ENCODE results near the gene SECTM1. TPM values are rescaled to one million over a fixed set of nuclear protein-coding genes. Genes with fewer than 3 reads are reported as not detected.
"Not testable (repeated sequence)": the region's sequence is repeated elsewhere in the genome, so short reads cannot be mapped to it uniquely, and the experiment has no call there.

The SECTM1 gene
- polyA plus RNA-seq, 1 experiment, result 34.4 TPM

DNA sequence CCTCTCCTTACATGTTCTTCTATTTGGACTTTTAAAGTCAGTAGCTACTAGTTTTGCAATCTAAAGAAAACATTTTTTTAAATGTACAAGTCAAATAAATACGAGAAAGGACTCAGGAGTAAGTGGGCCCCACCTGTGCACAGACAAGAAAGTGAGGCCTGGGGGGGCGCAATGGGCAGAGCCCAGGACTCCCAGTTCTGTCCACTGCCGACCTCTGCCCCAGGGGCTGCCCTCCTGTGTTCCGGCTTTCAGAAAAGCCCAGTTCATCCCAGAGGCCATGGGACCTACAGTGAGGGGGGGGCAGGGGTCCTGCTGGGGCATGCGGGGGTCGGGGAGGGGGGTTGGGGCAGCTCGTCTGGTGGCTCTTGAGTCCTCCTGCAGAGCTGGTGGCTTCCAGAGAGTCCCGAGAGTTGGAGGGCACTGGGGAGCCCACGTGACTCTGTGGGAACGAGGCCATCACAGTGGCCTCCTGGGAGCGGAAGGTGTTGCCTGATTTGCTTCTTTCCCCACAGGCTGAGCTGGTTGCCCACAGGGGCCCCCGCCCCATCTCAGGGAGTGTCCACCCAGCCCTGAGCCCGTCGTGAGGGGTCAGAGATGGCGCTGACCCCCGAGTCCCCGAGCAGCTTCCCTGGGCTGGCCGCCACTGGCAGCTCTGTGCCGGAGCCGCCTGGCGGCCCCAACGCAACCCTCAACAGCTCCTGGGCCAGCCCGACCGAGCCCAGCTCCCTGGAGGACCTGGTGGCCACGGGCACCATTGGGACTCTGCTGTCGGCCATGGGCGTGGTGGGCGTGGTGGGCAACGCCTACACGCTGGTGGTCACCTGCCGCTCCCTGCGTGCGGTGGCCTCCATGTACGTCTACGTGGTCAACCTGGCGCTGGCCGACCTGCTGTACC lies 40.4 kb upstream of the SECTM1 start:
- ChIA-PET CTCF (no interaction called here), POLR2A (no interaction called here)
- TF ChIP-seq, protein P1, sequence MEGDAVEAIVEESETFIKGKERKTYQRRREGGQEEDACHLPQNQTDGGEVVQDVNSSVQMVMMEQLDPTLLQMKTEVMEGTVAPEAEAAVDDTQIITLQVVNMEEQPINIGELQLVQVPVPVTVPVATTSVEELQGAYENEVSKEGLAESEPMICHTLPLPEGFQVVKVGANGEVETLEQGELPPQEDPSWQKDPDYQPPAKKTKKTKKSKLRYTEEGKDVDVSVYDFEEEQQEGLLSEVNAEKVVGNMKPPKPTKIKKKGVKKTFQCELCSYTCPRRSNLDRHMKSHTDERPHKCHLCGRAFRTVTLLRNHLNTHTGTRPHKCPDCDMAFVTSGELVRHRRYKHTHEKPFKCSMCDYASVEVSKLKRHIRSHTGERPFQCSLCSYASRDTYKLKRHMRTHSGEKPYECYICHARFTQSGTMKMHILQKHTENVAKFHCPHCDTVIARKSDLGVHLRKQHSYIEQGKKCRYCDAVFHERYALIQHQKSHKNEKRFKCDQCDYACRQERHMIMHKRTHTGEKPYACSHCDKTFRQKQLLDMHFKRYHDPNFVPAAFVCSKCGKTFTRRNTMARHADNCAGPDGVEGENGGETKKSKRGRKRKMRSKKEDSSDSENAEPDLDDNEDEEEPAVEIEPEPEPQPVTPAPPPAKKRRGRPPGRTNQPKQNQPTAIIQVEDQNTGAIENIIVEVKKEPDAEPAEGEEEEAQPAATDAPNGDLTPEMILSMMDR (IDR thresholded peaks at IDR 0.05; ENCODE audit: insufficient read depth, low read depth, low read length), result no peak
- H3K27me3 ChIP-seq (ENCODE audit: control insufficient read depth, insufficient read depth, low read length), result peaks cover 30% of the 10 kb centered on the region
- H3K4me3 ChIP-seq (ENCODE audit: low read depth, low read length), result no peak overlapping the region
- H3K36me3 ChIP-seq (ENCODE audit: control insufficient read depth, insufficient read depth, low read length), result no peaks in the 10 kb centered on the region
- no peak for DNase-seq (ENCODE audit: low read depth)

DNA sequence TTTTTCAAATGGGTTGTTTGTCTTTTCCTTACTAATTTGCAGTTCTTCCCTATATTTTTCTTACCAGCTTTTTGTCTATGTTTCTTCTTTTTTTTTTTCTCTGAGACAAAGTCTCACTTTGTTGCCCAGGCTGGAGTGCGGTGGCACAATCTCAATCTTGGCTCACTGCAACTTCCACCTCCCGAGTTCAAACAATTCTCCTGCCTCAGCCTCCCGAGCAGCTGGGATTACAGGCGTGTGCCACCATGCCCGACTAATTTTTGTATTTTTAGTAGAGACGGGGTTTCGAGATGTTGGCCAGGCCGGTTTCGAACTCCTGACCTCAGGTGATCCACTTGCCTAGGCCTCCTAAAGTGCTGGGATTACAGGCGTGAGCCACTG lies 39.5 kb upstream of the SECTM1 start:
- POLR2A ChIA-PET, result interaction anchor here (0.7 kb wide), 1 partner anchor 168 kb away, joined by 6 read pairs; no protein-coding TSS in a partner anchor
- H3K36me3 ChIP-seq (ENCODE audit: control insufficient read depth, insufficient read depth, low read length); H3K4me3 ChIP-seq (ENCODE audit: low read depth, low read length); DNase-seq (ENCODE audit: low read depth); CTCF ChIA-PET: not testable (repeated sequence)
- peaks cover 28% of the 10 kb centered on the region for H3K27me3 ChIP-seq (ENCODE audit: control insufficient read depth, insufficient read depth, low read length)

DNA sequence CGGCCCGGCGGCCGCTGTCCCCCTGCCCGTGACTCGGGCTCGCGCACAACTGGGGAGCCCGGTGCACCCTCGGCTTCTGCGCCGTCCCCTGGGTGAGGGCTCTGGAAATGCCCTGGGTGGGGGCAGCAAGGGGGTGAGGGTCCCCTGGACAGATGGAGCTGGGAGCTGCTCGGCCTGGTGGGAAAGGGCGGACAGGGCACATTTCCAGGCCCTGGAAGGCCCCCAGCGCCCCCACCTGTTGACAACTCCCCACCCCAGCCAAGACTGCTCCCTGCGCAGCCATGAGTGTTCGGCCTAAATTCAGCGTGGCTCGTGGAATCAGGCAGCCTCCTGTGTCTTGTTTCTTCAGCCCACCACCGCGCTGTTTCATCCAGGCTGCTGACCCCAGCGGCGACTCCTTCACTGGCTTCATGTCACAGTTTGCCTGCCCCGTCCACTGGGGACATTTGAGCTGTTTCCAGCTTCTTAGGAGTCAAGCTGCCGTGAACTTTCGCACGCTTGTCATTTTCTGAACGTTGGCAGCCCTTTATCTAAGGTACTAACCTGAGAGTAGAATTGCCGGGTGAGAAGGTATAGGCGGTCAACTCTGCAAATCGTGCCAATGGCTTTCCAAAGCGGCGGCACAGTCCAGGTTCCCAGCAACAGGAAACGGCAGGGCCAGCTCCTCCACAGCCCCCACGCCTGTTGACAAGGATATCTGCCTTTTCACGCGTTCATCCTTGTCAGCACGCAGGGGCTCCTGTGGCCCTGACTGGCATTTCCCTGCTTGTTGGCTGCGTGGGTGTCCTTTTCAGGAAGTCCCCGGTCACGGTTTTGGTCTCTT lies 38.9 kb upstream of the SECTM1 start:
- peaks cover 28% of the 10 kb centered on the region for H3K27me3 ChIP-seq (ENCODE audit: control insufficient read depth, insufficient read depth, low read length)
- DNase-seq (ENCODE audit: low read depth), result no peak
- H3K4me3 ChIP-seq (ENCODE audit: low read depth, low read length), result no peak overlapping the region
- H3K36me3 ChIP-seq (ENCODE audit: control insufficient read depth, insufficient read depth, low read length), result no peaks in the 10 kb centered on the region
- CTCF ChIA-PET, result no interaction called here
- POLR2A ChIA-PET, result interaction anchor here (0.7 kb wide), 1 partner anchor 167 kb away, joined by 6 read pairs; no protein-coding TSS in a partner anchor
- TF ChIP-seq, protein P1 (IDR thresholded peaks at IDR 0.05; ENCODE audit: insufficient read depth, low read depth, low read length), result no peak

DNA sequence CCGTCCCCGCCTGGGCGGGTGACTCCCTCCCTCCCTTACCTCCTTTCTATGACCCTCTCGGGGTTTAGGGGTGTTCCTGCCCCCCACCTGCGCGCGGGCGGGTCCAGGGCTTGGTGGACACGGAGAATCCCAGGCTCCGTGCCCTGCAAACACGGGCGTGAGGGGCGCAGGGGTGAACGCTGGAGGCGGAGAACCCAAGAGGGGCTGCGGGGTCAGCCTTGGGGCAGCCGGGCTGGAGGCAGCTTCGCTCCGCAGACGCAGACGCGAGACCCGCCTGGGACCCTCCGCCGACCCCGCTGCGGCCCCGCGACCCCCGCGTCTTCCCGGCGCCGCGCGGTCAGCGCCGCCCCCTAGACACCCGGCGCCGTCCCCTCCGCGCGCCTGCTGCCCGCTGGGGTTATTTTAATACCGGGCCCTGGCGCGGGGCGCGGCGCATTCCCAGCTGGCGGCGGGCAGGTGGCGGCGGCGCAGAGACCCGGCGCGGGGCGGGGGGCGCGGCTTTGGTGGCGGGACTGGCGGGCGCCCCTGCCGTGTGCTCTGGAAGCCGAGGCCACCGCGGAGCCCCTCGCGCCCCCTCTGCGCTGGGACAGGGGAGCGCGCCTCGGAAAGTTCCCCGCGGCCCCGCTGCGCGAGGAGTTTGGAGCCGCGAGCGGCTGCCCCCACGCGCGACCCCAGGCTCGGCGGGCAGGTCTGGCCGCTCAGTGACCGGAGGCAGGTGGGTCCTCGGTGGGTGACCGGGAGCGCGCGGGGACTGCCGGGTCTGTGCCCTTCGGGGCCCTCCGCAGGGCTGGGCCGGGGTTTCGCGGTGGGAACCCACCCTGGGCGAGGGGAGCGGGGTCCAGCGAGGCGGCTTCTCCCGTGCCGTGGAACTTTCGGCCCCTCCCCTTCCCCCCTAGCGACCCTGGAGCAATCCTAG lies 38.0 kb upstream of the SECTM1 start, which contains the start of gene UTS2R:
TSS of gene UTS2R (plus strand) at position 433 of the 916 bp plus-strand sequence. CDS start 2,560 bp downstream, outside the sequence.
- ChIA-PET POLR2A (interaction anchor here (0.7 kb wide), 1 partner anchor 1442 kb away, joined by 3 read pairs; no protein-coding TSS in a partner anchor), CTCF (interaction anchor here (1.5 kb wide), 1 partner anchor 15 kb away, joined by 6 read pairs; no protein-coding TSS in a partner anchor)
- no peak for DNase-seq (ENCODE audit: low read depth)
- no peaks in the 10 kb centered on the region for H3K36me3 ChIP-seq (ENCODE audit: control insufficient read depth, insufficient read depth, low read length)
- TF ChIP-seq, protein P1 (IDR thresholded peaks at IDR 0.05; ENCODE audit: insufficient read depth, low read depth, low read length), result no peak
- H3K27me3 ChIP-seq (ENCODE audit: control insufficient read depth, insufficient read depth, low read length), result peaks cover 28% of the 10 kb centered on the region
- no peak within 1 kb of the TSS for H3K4me3 ChIP-seq (ENCODE audit: low read depth, low read length)

Data from BJ (cell line).